ENCODE measurements around the gene PLEKHM2.
A peak's percentile ranks its signal among the peaks of the same experiment; 100 is the strongest.

The PLEKHM2 gene

GRCh38 chr1:15731735-15732685 lies 47.9 kb downstream of the PLEKHM2 start:
- no peak overlapping the region for H3K27ac ChIP-seq
- TF ChIP-seq CTCF (IDR thresholded peaks at IDR 0.05) (no peak), ZFX (IDR thresholded peaks at IDR 0.05; ENCODE audit: borderline replicate concordance) (no peak)

GRCh38 chr1:15732686-15733081 lies 48.6 kb downstream of the PLEKHM2 start:
- no peak for TF ChIP-seq ZFX (IDR thresholded peaks at IDR 0.05; ENCODE audit: borderline replicate concordance)
- H3K27ac ChIP-seq, result peak overlapping the region; percentile 20; the same call in 1 of the 2 replicates

GRCh38 chr1:15733218-15733725 lies 49.2 kb downstream of the PLEKHM2 start:
- peak overlapping the region; percentile 20; the same call in 1 of the 2 replicates for H3K27ac ChIP-seq

GRCh38 chr1:15733726-15734226 lies 49.7 kb downstream of the PLEKHM2 start:
- TF ChIP-seq CTCF (IDR thresholded peaks at IDR 0.05) (no peak), ZFX (IDR thresholded peaks at IDR 0.05; ENCODE audit: borderline replicate concordance) (no peak)
- peak overlapping the region; percentile 69; the same call in 1 of the 2 replicates for H3K27ac ChIP-seq

More at GRCh38 chr1:15733218-15733725, 49.2 kb downstream of the PLEKHM2 start:
- TF ChIP-seq CTCF (IDR thresholded peaks at IDR 0.05), result no peak
- no peak for TF ChIP-seq ZFX (IDR thresholded peaks at IDR 0.05; ENCODE audit: borderline replicate concordance)

GRCh38 chr1:15734296-15734695 lies 50.2 kb downstream of the PLEKHM2 start:
- H3K27ac ChIP-seq, result peak overlapping the region; percentile 69
- no peak for TF ChIP-seq CTCF (IDR thresholded peaks at IDR 0.05)
- TF ChIP-seq ZFX (IDR thresholded peaks at IDR 0.05; ENCODE audit: borderline replicate concordance), result no peak

- TF ChIP-seq CTCF (IDR thresholded peaks at IDR 0.05) (no peak), ZFX (IDR thresholded peaks at IDR 0.05; ENCODE audit: borderline replicate concordance) (no peak)
These were observed 50.8 kb downstream of the PLEKHM2 start for GRCh38 chr1:15734901-15735300.

GRCh38 chr1:15735304-15736037 lies 51.4 kb downstream of the PLEKHM2 start:
- TF ChIP-seq ZFX (IDR thresholded peaks at IDR 0.05; ENCODE audit: borderline replicate concordance), result no peak
- no peak for TF ChIP-seq CTCF (IDR thresholded peaks at IDR 0.05)
- peak overlapping the region; percentile 69 for H3K27ac ChIP-seq

More at GRCh38 chr1:15734901-15735300, 50.8 kb downstream of the PLEKHM2 start:
- peak overlapping the region; percentile 69 for H3K27ac ChIP-seq
